C4-2B (cell line): ENCODE data around the gene SLC20A1.

Experiments used
- ZFX ChIP-seq: fragments of 450-650 bp; IDR thresholded peaks from 2 replicates; pipeline ENCODE4 v1.6.1; 2017
- TF ChIP-seq, protein P1 (sequence below): fragments of 450-650 bp; conservative IDR thresholded peaks from 2 replicates; pipeline ENCODE4 v1.5.1; 2017; ENCODE audit warnings: mild to moderate bottlenecking

DNA sequence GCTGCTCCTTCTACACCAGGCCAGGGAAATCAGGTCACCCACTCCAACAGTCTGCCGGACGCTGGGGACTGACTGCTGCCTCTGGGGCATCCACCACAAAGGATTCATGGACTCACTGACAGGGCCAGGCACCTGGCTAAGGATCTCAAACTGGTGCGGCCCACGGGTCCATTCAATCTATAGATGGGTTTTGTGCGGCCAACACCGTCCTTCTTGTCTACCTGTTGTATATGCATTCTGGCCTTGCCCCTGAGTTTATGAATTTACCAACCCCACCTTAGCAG lies 10.9 kb upstream of the SLC20A1 start:
- TF ChIP-seq, protein P1, sequence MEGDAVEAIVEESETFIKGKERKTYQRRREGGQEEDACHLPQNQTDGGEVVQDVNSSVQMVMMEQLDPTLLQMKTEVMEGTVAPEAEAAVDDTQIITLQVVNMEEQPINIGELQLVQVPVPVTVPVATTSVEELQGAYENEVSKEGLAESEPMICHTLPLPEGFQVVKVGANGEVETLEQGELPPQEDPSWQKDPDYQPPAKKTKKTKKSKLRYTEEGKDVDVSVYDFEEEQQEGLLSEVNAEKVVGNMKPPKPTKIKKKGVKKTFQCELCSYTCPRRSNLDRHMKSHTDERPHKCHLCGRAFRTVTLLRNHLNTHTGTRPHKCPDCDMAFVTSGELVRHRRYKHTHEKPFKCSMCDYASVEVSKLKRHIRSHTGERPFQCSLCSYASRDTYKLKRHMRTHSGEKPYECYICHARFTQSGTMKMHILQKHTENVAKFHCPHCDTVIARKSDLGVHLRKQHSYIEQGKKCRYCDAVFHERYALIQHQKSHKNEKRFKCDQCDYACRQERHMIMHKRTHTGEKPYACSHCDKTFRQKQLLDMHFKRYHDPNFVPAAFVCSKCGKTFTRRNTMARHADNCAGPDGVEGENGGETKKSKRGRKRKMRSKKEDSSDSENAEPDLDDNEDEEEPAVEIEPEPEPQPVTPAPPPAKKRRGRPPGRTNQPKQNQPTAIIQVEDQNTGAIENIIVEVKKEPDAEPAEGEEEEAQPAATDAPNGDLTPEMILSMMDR: no peak
- TF ChIP-seq ZFX: no peak
